NCI-H69 (cell line): ENCODE data around the gene VAV2.
A peak's percentile ranks its signal among the peaks of the same experiment; 100 is the strongest.

Experiments used
- DNase-seq: peaks from one replicate; lab custom pipeline; 2025; lab: John Stamatoyannopoulos, UW

The VAV2 gene

GRCh38 chr9:133727277-133727875, 264.7 kb downstream of the VAV2 start:
- DNase-seq: peak; percentile 20

GRCh38 chr9:133726401-133727276, 265.5 kb downstream of the VAV2 start:
- peak; percentile 80 for DNase-seq

GRCh38 chr9:133725886-133726285, 266.2 kb downstream of the VAV2 start:
- no peak for DNase-seq

- DNase-seq: no peak
Measured at GRCh38 chr9:133718563-133719315, 273.4 kb downstream of the VAV2 start.

- DNase-seq: no peak
Measured at GRCh38 chr9:133717113-133718031, 274.8 kb downstream of the VAV2 start.

GRCh38 chr9:133716564-133717112, 275.5 kb downstream of the VAV2 start:
- DNase-seq: no peak

GRCh38 chr9:133715866-133716563, 276.1 kb downstream of the VAV2 start:
- peak; percentile 65 for DNase-seq

- DNase-seq: no peak
Measured at GRCh38 chr9:133715295-133715865, 276.7 kb downstream of the VAV2 start.

- no peak for DNase-seq
Measured at GRCh38 chr9:133714606-133715294, 277.4 kb downstream of the VAV2 start.

GRCh38 chr9:133713960-133714495, 278.1 kb downstream of the VAV2 start:
- no peak for DNase-seq

GRCh38 chr9:133713150-133713959, 278.8 kb downstream of the VAV2 start:
- no peak for DNase-seq

- no peak for DNase-seq
Measured at GRCh38 chr9:133712221-133713100, 279.7 kb downstream of the VAV2 start.
